ENCODE data around the gene KPNA6.
"Not testable (repeated sequence)": the region's sequence is repeated elsewhere in the genome, so short reads cannot be mapped to it uniquely, and the experiment has no call there.

KPNA6 gene

GRCh38 chr1:32112806-32113375, 5.0 kb downstream of the KPNA6 start:
- no peak for TF ChIP-seq CTCF (IDR thresholded peaks at IDR 0.05; ENCODE audit: low read depth, low read length, missing control alignments)
- H3K4me3 ChIP-seq (replicated peaks; ENCODE audit: low read depth, low read length) = no peak overlapping the region
- DNase-seq (ENCODE audit: extremely low read depth, low read depth) = no peak

- not testable (repeated sequence) for DNase-seq (ENCODE audit: extremely low read depth, low read depth); H3K4me3 ChIP-seq (replicated peaks; ENCODE audit: low read depth, low read length)
These were observed 5.6 kb downstream of the KPNA6 start for GRCh38 chr1:32113436-32113835.

GRCh38 chr1:32114420-32114819, 6.6 kb downstream of the KPNA6 start:
- no peak for TF ChIP-seq CTCF (IDR thresholded peaks at IDR 0.05; ENCODE audit: low read depth, low read length, missing control alignments)
- no peak overlapping the region for H3K4me3 ChIP-seq (replicated peaks; ENCODE audit: low read depth, low read length)
- no peak for DNase-seq (ENCODE audit: extremely low read depth, low read depth)

DNA sequence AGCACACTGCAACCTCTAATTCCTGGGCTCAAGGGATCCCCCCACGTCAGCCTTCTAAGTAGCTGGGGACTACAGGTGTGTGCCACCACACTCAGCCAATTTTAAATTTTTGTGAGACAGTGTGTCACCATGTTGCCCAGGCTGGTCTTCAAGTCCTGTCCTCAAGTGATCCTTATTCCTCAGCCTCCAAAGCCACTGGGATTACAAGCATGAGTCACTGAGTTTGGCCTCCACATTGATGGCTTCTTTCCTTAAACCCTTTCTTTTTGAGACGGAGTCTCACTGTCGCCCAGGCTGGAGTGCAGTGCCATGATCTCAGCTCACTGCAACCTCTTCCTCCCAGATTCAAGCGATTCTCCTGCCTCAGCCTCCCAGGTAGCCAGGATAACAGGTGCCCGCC, 7.6 kb downstream of the KPNA6 start:
- no peak for TF ChIP-seq CTCF (IDR thresholded peaks at IDR 0.05; ENCODE audit: low read depth, low read length, missing control alignments)
- no peak overlapping the region for H3K4me3 ChIP-seq (replicated peaks; ENCODE audit: low read depth, low read length)
- DNase-seq (ENCODE audit: extremely low read depth, low read depth) = no peak

DNA sequence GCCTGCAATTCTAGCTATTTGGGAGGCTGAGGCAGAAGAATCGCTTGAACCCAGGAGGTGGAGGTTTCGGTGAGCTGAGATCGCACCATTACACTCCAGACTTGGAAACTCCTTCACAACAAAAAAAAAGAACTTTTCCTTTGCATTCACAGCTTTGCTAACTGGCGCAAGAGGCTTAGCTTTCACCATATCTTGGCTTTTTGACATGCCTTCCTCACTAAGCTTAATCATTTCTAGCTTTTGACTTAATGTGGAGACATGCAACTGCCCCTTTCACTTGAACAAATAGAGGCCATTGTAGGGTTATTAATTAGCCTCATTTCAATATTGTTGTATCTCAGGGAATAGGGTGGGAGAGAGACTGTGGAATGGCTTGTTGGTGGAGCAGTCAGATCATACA, 8.7 kb downstream of the KPNA6 start:
- TF ChIP-seq CTCF (IDR thresholded peaks at IDR 0.05; ENCODE audit: low read depth, low read length, missing control alignments) = no peak
- H3K4me3 ChIP-seq (replicated peaks; ENCODE audit: low read depth, low read length) = no peak overlapping the region
- no peak for DNase-seq (ENCODE audit: extremely low read depth, low read depth)

DNA sequence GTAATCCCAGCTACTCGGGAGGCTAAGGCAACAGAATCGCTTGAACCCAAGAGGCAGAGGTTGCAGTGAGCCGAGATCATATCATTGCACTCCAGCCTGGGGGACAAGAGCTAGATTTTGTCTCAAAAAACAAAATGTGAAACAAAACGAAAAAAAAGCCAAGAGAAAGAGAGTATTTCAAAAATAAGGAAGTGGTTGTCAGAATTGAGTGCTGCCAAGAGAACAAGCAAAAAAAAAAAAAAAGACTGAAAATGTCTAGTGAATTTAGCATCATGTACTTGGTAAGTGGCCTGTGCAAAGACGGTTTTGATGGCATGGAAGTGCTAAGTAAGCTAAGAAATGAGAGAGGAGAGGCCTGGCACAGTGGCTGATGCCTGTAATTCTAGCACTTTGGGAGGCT, 14.3 kb downstream of the KPNA6 start:
- no peak for TF ChIP-seq CTCF (IDR thresholded peaks at IDR 0.05; ENCODE audit: low read depth, low read length, missing control alignments)
- H3K4me3 ChIP-seq (replicated peaks; ENCODE audit: low read depth, low read length) = no peak overlapping the region
- DNase-seq (ENCODE audit: extremely low read depth, low read depth) = no peak

DNA sequence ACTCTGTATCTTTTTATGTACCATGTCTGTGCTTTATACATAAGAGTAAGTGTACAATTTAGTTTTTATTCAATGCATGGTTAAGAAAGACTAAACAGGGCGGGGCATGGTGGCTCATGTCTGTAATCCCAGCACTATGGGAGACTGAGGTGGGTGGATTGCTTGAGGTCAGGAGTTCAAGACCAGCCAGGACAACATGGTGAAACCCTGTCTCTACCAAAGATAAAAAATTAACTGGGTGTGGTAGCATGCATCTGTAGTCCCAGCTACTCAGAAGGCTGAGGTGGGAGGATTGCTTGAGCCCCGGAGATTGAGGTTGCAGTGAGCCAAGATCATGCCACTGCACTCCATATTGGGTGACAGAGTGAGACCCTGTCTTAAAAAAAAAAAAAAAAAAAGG, 15.5 kb downstream of the KPNA6 start:
- H3K4me3 ChIP-seq (replicated peaks; ENCODE audit: low read depth, low read length); DNase-seq (ENCODE audit: extremely low read depth, low read depth): not testable (repeated sequence)

DNA sequence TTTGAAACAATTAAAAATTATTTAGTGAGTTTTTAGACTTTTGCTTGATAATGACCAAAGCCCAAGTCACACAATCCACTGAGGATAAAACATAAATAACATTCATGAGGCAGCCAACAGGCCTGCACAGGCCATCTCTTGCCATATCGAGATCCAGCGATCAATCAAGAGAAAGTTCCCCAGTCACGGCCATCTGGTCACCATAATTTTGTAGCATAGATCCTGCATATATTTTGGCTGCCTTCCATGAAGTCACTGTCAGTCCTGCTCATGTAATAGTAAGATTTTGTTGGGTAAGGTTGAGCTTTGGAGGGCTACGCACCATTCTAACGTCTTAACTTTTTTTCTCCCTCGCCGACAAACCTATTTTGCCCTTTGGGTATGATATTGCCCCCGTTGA, 17.5 kb downstream of the KPNA6 start:
- TF ChIP-seq CTCF (IDR thresholded peaks at IDR 0.05; ENCODE audit: low read depth, low read length, missing control alignments) = no peak
- no peak overlapping the region for H3K4me3 ChIP-seq (replicated peaks; ENCODE audit: low read depth, low read length)
- DNase-seq (ENCODE audit: extremely low read depth, low read depth) = no peak
